Measurements from ENCODE around the gene VKORC1L1.
"Not testable (repeated sequence)": the region's sequence is repeated elsewhere in the genome, so short reads cannot be mapped to it uniquely, and the experiment has no call there.

Gene VKORC1L1

GRCh38 chr7:65978891-65979582, 106.2 kb downstream of the VKORC1L1 start:
- DNase-seq (ENCODE audit: low spot score): no peak

GRCh38 chr7:65979583-65980477, 107.0 kb downstream of the VKORC1L1 start:
- DNase-seq (ENCODE audit: low spot score): no peak

DNA sequence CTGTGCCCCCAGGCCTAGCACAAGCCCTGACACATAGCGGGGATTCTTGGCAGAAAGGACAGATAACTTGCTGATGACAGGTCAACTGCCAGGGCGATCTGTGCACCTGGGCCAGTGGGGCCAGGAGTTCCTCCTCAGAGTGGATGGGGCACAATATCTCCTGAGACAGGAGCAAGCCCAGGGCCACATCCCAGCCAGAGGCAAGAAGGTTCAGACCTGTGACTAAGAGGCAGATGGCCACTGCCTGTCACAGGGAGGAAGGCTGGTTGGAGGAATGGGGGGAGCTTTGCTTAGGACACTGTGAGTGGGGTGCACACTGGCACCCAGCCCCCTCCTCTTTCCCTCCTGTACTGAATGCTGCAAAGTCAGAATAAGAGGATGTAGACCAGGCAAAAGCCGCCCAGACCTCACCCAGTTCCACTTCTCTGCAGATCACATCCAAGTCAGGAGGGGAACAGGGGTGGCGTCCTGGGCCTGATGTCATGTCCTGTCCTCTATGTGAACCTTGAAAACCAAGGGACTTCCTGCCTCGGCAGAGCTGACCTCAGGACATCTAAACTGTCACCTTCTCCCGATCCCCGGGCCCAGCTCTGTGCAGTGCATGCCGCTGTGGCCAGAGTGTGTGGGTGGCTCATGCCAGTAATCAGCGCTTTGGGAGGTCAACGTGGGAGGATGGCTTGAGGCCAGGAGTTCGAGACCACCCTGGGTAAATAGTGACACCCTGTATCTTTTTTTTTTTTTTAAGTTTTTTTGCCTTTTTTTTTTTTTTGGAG, 107.8 kb downstream of the VKORC1L1 start:
- no peak for DNase-seq (ENCODE audit: low spot score)

- peak; percentile 98 for DNase-seq (ENCODE audit: low spot score)
These were observed 109.3 kb downstream of the VKORC1L1 start, which contains the start of gene GUSB for GRCh38 chr7:65981965-65982792. Gene GUSB, minus strand, starts transcription at chr7:65982213. Its CDS starts 30 bp downstream, at chr7:65982183.

DNA sequence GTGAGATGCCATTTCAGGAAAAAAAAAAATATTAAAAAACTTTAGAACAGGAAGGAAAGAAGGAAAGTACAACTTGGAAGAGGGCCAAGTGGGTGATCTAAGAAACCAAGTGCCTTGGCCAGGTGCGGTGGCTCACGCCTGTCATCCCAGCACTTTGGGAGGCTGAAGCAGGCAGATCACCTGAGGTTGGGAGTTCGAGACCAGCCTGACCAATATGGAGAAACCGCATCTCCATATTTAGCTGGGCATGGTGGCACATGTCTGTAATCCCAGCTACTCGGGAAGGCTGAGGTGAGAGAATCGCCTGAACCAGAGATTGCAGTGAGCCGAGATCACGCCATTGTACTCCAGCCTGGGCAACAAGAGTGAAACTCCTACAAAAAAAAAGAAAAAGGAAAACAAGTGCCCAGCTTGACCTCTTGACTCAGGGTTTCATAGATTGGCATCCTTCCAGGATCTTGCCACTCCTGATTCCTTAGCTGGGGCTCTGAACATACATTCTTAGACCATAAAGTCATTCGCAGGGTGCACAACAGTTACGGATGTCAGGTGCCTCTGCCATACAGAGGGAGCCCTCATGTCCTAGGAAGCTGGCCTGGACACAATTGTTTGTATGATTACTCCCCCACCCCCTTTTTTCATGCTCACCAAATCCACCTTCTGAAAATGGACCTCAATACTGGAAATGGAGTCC, 111.2 kb downstream of the VKORC1L1 start:
- no peak for DNase-seq (ENCODE audit: low spot score)

DNA sequence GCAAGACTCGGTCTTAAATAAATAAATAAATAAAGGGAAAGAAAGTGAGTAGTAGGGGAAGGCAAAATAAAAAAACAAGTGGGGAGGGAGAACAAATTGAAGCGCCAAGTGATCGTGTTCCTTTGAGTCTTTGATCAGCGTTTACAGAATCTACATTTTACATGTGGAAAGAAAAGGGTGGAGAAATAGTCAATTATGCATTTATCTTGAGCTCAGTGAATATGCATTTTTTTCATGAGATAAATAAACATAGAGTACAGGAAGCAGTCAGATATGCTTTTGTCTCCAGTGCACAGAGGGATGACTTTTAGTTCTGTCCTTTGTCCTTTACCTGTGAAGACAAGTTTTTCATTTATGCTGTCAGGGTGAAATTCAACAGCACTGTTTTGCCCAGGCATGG, 115.2 kb downstream of the VKORC1L1 start:
- DNase-seq (ENCODE audit: low spot score): no peak

DNA sequence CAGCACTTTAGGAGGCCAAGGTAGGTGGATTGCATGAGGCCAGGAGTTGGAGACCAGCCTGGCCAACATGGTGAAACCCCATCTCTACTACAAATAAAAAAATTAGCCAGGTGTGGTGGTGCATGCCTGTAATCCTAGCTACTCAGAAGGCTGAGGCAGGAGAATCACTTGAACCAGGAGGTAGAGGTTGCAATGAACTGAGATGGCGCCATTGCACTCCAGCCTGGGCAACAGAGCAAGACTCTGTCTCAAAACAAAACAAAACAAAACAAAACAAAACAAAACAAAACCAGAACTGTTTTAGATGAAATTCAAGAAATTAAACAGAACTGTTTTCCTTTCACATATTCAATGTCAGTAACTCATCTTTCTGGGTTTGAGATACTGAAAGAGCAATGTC, 115.6 kb downstream of the VKORC1L1 start:
- not testable (repeated sequence) for DNase-seq (ENCODE audit: low spot score)

GRCh38 chr7:65989694-65990080, 116.8 kb downstream of the VKORC1L1 start:
- no peak for DNase-seq (ENCODE audit: low spot score)

DNA sequence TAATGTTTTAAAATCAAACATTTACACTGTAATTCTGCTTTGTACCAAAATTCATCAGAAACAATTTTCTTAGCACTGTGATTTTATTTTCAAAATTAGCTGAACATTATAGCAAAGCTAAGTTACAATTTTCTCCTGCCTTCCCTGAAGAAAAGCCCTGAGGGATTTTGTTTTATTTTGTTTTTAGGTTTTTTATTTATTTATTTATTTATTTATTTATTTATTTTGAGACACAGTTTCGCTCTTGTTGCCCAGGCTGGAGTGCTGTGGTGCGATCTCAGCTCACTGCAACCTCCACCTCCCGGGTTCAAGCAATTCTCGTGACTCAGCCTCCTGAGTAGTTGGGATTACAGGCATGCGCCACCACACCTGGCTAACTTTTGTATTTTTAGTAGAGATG, 119.0 kb downstream of the VKORC1L1 start:
- DNase-seq (ENCODE audit: low spot score): not testable (repeated sequence)

DNA sequence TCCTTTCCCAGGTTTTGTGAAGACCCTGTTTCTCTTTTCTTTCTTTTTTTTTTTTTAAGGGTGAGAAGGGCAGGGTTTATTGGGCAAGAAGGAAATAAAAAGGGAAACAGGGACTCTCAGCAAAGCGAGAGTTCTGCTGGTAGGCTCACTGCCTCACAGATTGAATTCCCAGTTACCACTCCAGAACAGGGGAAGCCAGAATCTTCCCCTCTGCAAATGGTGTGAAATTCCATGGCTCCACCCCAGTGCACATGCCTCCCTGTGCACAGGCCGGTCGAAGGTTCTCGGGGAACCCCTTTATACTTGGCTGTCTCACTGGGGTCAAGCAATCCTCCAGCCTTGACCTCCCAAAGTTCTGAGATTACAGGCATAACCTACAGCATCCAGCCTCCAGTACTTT, 119.7 kb downstream of the VKORC1L1 start:
- no peak for DNase-seq (ENCODE audit: low spot score)

DNA sequence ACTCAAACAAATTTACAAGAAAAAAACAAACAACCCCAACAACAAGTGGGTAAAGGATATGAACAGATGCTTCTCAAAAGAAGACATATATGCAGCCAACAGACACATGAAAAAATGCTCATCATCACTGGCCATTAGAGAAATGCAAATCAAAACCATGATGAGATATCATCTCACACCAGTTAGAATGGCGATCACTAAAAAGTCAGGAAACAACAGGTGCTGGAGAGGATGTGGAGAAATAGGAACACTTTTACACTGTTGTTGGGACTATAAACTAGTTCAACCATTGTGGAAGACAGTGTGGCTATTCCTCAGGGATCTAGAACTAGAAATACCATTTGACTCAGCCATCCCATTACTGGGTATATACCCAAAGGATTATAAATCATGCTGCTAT, 122.1 kb downstream of the VKORC1L1 start:
- not testable (repeated sequence) for DNase-seq (ENCODE audit: low spot score)

GRCh38 chr7:66000823-66001417, 128.0 kb downstream of the VKORC1L1 start:
- not testable (repeated sequence) for DNase-seq (ENCODE audit: low spot score)

- DNase-seq (ENCODE audit: low spot score): not testable (repeated sequence)
These were observed 132.3 kb downstream of the VKORC1L1 start for GRCh38 chr7:66005115-66005671.

DNA sequence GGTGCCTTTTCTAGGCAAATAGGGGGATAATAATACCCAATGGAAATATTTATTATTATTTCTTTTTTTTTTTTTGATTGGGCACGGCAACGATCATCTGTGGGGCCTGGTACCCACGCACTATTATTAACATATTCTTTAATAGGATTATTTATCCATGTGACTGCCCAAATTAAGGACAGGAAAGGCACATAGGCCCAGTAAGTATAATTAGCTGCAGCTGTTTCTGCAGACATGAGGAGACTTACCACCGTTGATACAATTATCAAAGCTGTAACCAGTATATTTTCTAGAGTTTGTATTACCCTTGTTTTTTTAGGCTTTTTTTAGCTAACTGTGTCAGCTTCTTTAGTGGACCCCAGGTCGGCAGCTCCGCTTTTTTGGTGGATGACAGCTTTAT, 134.4 kb downstream of the VKORC1L1 start:
- DNase-seq (ENCODE audit: low spot score): no peak

Data from HuH-7 (cell line).